H9 (cell line): ENCODE results near the gene AGTPBP1. TPM values are rescaled to one million over a fixed set of nuclear protein-coding genes. Genes with fewer than 3 reads are reported as not detected.

Experiments used
- DNase-seq: peaks from one replicate; pipeline ENCODE4 v3.0.0-alpha.2; 2017
- H2AFZ ChIP-seq: one replicate; pipeline ENCODE4 v1.6.1; 2013; ENCODE audit warnings: mild to moderate bottlenecking, low read length, control low read depth, moderate library complexity
- H2AK5ac ChIP-seq: 2 replicates; pipeline ENCODE4 v1.6.1; 2013; ENCODE audit warnings: low read length, control low read depth, mixed read lengths; ENCODE audit not compliant: insufficient read length
- H2BK120ac ChIP-seq: one replicate; pipeline ENCODE4 v1.6.1; 2013; ENCODE audit warnings: low read depth, mild to moderate bottlenecking, low read length, control low read depth, inconsistent platforms; ENCODE audit not compliant: poor library complexity, severe bottlenecking
- H2BK12ac ChIP-seq: 2 replicates; pipeline ENCODE4 v1.6.1; 2013; ENCODE audit warnings: low read length, control low read depth, mixed read lengths, low read depth; ENCODE audit not compliant: insufficient read length
- H2BK15ac ChIP-seq: 2 replicates; pipeline ENCODE4 v1.6.1; 2013; ENCODE audit warnings: low read depth, low read length, control low read depth
- H2BK20ac ChIP-seq: one replicate; pipeline ENCODE4 v1.6.1; 2013; ENCODE audit warnings: low read depth, mild to moderate bottlenecking, low read length, control low read depth, inconsistent platforms; ENCODE audit not compliant: poor library complexity, severe bottlenecking
- H2BK5ac ChIP-seq: 2 replicates; pipeline ENCODE4 v1.6.1; 2013; ENCODE audit warnings: low read length, control low read depth, mixed read lengths; ENCODE audit not compliant: insufficient read length
- H3K14ac ChIP-seq: 2 replicates; pipeline ENCODE4 v1.6.1; 2013; ENCODE audit warnings: low read length, control low read depth; ENCODE audit not compliant: insufficient read depth
- H3K18ac ChIP-seq: 2 replicates; pipeline ENCODE4 v1.6.1; 2013; ENCODE audit warnings: low read depth, mild to moderate bottlenecking, mixed read lengths, low read length, control low read depth; ENCODE audit not compliant: insufficient read length
- H3K23ac ChIP-seq: 2 replicates; pipeline ENCODE4 v1.6.1; 2013; ENCODE audit warnings: low read length, control low read depth, mixed read lengths, low read depth; ENCODE audit not compliant: insufficient read length
- H3K23me2 ChIP-seq: 2 replicates; pipeline ENCODE4 v1.6.1; 2013; ENCODE audit warnings: low read depth, mild to moderate bottlenecking, mixed read lengths, low read length, control low read depth; ENCODE audit not compliant: insufficient read length, poor library complexity, severe bottlenecking
- H3K27ac ChIP-seq: 2 replicates; pipeline ENCODE4 v1.5.1; 2013; ENCODE audit warnings: low read length, control low read depth, mixed read lengths, low read depth; ENCODE audit not compliant: insufficient read length
- H3K27me3 ChIP-seq: 2 replicates; pipeline ENCODE4 v1.6.1; 2013; ENCODE audit warnings: low read length, control low read depth, inconsistent platforms; ENCODE audit not compliant: insufficient read depth
- H3K4ac ChIP-seq: 2 replicates; pipeline ENCODE4 v1.6.1; 2013; ENCODE audit warnings: low read depth, mild to moderate bottlenecking, control low read depth, inconsistent platforms, low read length, moderate library complexity
- H3K4me1 ChIP-seq: 2 replicates; pipeline ENCODE4 v1.6.1; 2013; ENCODE audit warnings: low read length, control low read depth, inconsistent platforms; ENCODE audit not compliant: insufficient read depth
- H3K4me2 ChIP-seq: 2 replicates; pipeline ENCODE4 v1.6.1; 2013; ENCODE audit warnings: low read length, control low read depth, mixed read lengths; ENCODE audit not compliant: insufficient read length, insufficient read depth
- H3K56ac ChIP-seq: 2 replicates; pipeline ENCODE4 v1.6.1; 2013; ENCODE audit warnings: low read depth, mild to moderate bottlenecking, mixed read lengths, low read length, control low read depth; ENCODE audit not compliant: insufficient read length
- H3K79me1 ChIP-seq: 2 replicates; pipeline ENCODE4 v1.6.1; 2013; ENCODE audit warnings: low read depth, mild to moderate bottlenecking, moderate library complexity, low read length, control low read depth, inconsistent platforms; ENCODE audit not compliant: insufficient read depth, poor library complexity, severe bottlenecking
- H3K79me2 ChIP-seq: 2 replicates; pipeline ENCODE4 v1.6.1; 2013; ENCODE audit warnings: low read length, control low read depth, inconsistent platforms; ENCODE audit not compliant: insufficient read depth
- H3K9ac ChIP-seq: 2 replicates; pipeline ENCODE4 v1.6.1; 2013; ENCODE audit warnings: low read length, control low read depth, mixed read lengths; ENCODE audit not compliant: insufficient read length; ENCODE audit errors: extremely low read depth
- H3K9me3 ChIP-seq: one replicate; pipeline ENCODE4 v1.6.1; 2013; ENCODE audit warnings: low read depth, low read length, inconsistent platforms; ENCODE audit not compliant: control insufficient read depth
- H3T11ph ChIP-seq: one replicate; pipeline ENCODE4 v1.6.1; 2013; ENCODE audit warnings: mild to moderate bottlenecking, low read length, control low read depth, inconsistent platforms
- H4K20me1 ChIP-seq: one replicate; pipeline ENCODE4 v1.6.1; 2013; ENCODE audit not compliant: control insufficient read depth, insufficient read length, insufficient read depth
- H4K5ac ChIP-seq: 2 replicates; pipeline ENCODE4 v1.6.1; 2013; ENCODE audit warnings: low read depth, mild to moderate bottlenecking, mixed read lengths, low read length, control low read depth; ENCODE audit not compliant: insufficient read length
- H4K8ac ChIP-seq: replicated peaks from 2 replicates; pipeline ENCODE4 v1.6.1; 2013; ENCODE audit warnings: low read length, control low read depth, mixed read lengths, low read depth; ENCODE audit not compliant: insufficient read length
- H4K91ac ChIP-seq: 2 replicates; pipeline ENCODE4 v1.6.1; 2013; ENCODE audit warnings: low read depth, mild to moderate bottlenecking, moderate library complexity, mixed read lengths, low read length, control low read depth; ENCODE audit not compliant: insufficient read length
- H3K27ac Mint-ChIP-seq, 3 experiments: 2 replicates in 2 of 3; 3 replicates in 1 of 3; pipeline ENCODE4 v1.8.0; 2020 to 2021; ENCODE audit warnings: mixed read lengths in 3 of 3, mild to moderate bottlenecking in 1 of 3, moderate library complexity in 1 of 3
- H3K27me3 Mint-ChIP-seq: 2 replicates; pipeline ENCODE4 v1.8.0; 2021; ENCODE audit warnings: low read depth, mild to moderate bottlenecking, moderate library complexity, mixed read lengths
- H3K36me3 Mint-ChIP-seq, 3 experiments: 2 replicates in 2 of 3; 3 replicates in 1 of 3; pipeline ENCODE4 v1.8.0; 2020 to 2021; ENCODE audit warnings: low read depth in 3 of 3, mixed read lengths in 3 of 3; ENCODE audit not compliant: insufficient read depth in 1 of 3
- H3K4me1 Mint-ChIP-seq, 2 experiments: 2 replicates each; pipeline ENCODE4 v1.8.0; 2020; ENCODE audit warnings: mixed read lengths in 2 of 2
- H3K4me3 Mint-ChIP-seq, 2 experiments: 2 replicates in 1 of 2; 3 replicates in 1 of 2; pipeline ENCODE4 v1.8.0; 2020 to 2021; ENCODE audit warnings: mild to moderate bottlenecking in 2 of 2, mixed read lengths in 2 of 2, moderate library complexity in 1 of 2
- H3K9me3 Mint-ChIP-seq, 2 experiments: 2 replicates in 1 of 2; 3 replicates in 1 of 2; pipeline ENCODE4 v1.8.0; 2020; ENCODE audit warnings: mild to moderate bottlenecking in 2 of 2, mixed read lengths in 2 of 2, moderate library complexity in 1 of 2
- CTCF ChIP-seq: fragments of 200-600 bp; sonication (generic); conservative IDR thresholded peaks from 3 replicates; pipeline ENCODE4 v1.8.0; 2021; ENCODE audit warnings: antibody characterized with exemption, mild to moderate bottlenecking
- WGBS: extraction: QIAGEN DNeasy Blood & Tissue Kit; methylation state at CpG from one replicate; pipeline ENCODE4 v1.1.7; 2013; ENCODE audit warnings: missing lambda C conversion rate, low lambda C conversion rate, mixed read lengths; ENCODE audit not compliant: insufficient read length; ENCODE audit errors: extremely low coverage; 5-methylcytosine and 5-hydroxymethylcytosine counted together
- total RNA-seq: library from RNA; stranded (reverse); gene quantifications from 2 replicates; pipeline ENCODE4 v1.2.1, GENCODE V29; 2021

The AGTPBP1 gene
- total RNA-seq, 1 experiment from 2014 or later, result 53.1 TPM

- Histone ChIP-seq H4K5ac (no peak overlapping the region), H2BK5ac (no peak overlapping the region), H3K56ac (no peak overlapping the region), H2BK12ac (no peak overlapping the region), H3K23ac (no peak overlapping the region), H2BK20ac (no peak overlapping the region), H3K9me3 (no peaks in the 10 kb centered on the region), H3K18ac (no peak overlapping the region), H3K79me2 (no peaks in the 10 kb centered on the region), H3K14ac (no peak overlapping the region), H2BK120ac (no peak overlapping the region), H4K91ac (no peak overlapping the region), H3K4me1 (no peaks in the 10 kb centered on the region), H2AK5ac (no peak overlapping the region), H4K8ac (no peak overlapping the region), H3K4ac (no peak overlapping the region), H3K9ac (no peak overlapping the region), H2AFZ (no peak overlapping the region), H3K27ac (no peak overlapping the region), H3K79me1 (no peaks in the 10 kb centered on the region), H3K27me3 (peaks cover 5% of the 10 kb centered on the region), H2BK15ac (no peak overlapping the region), H3K4me2 (peak overlapping the region; percentile 51), H3T11ph (no peak overlapping the region), H3K23me2 (peaks cover 4% of the 10 kb centered on the region), H4K20me1 (no peaks in the 10 kb centered on the region)
- H3K9me3 Mint-ChIP-seq, result no peaks in the 10 kb centered on the region
- peaks cover 53% of the 10 kb centered on the region for H3K27me3 Mint-ChIP-seq
- WGBS, result no CpG with 5 or more reads among the region's 9 CpGs
- no peak for TF ChIP-seq CTCF
- H3K4me1 Mint-ChIP-seq, result peaks cover 4 to 7% of the 10 kb centered on the region in 2 experiments
- no peaks in the 10 kb centered on the region for H3K36me3 Mint-ChIP-seq
- H3K4me3 Mint-ChIP-seq, result peak overlapping the region; percentile 78 to 81
- no peak overlapping the region for H3K27ac Mint-ChIP-seq
- no peak for DNase-seq
Observed at GRCh38 chr9:85523202-85523601, 218.6 kb downstream of the AGTPBP1 start.
